ENCODE data around the gene DPP3. TPM values are rescaled to one million over a fixed set of nuclear protein-coding genes. Genes with fewer than 3 reads are reported as not detected.

DPP3 gene
- total RNA-seq, 1 experiment from 2014 or later = 180 TPM

DNA sequence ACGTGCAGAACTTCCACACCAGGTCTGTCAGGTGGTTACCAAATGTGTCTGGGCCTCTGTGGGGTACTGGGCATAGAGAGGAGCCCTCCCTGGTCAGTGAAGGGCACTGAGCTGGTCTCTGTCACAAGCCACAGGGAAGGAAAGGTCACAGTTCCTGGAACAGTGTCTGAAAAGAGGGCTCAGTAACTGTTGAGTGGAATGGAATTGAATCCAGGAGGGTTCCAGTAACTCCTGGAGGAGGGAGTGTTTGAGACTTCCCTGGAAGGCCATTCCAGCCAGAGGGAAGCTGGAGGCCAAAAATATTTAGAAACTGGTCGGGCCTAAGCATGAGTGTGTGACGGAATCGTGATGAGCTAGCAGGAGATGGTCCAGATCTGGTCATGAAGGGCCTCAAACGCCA, 74.4 kb downstream of the DPP3 start:
- in situ Hi-C loops (cut with HindIII; ENCODE audit: low pct_unique_long_range_greater_than_20kb, low sequenced_read_pairs) (no loop called here), intact Hi-C loops (cut with micrococcal nuclease; ENCODE audit: unreplicated experiment) (no loop called here)
- ATAC-seq (no peak), DNase-seq (ENCODE audit: low read depth, low spot score) (no peak)
- no peaks in the 10 kb centered on the region for H3K9me3 ChIP-seq (ENCODE audit: control insufficient read depth, insufficient read depth, low read depth, low read length)
- ChIA-PET CTCF (interaction anchor here (0.6 kb wide), 1 partner anchor 31 kb away, joined by 6 read pairs; no protein-coding TSS in a partner anchor), POLR2A (interaction anchor here (0.6 kb wide), 1 partner anchor 35 kb away, joined by 8 read pairs; no protein-coding TSS in a partner anchor)
- H3K27me3 ChIP-seq (ENCODE audit: control insufficient read depth, insufficient read depth, low read length) = no peaks in the 10 kb centered on the region; the same call in 1 of the 2 replicates
- H3K27ac ChIP-seq (ENCODE audit: low read length) = no peak overlapping the region
- no TSS peak for BruUV-seq (replicated peaks)
- TF ChIP-seq, protein P1, sequence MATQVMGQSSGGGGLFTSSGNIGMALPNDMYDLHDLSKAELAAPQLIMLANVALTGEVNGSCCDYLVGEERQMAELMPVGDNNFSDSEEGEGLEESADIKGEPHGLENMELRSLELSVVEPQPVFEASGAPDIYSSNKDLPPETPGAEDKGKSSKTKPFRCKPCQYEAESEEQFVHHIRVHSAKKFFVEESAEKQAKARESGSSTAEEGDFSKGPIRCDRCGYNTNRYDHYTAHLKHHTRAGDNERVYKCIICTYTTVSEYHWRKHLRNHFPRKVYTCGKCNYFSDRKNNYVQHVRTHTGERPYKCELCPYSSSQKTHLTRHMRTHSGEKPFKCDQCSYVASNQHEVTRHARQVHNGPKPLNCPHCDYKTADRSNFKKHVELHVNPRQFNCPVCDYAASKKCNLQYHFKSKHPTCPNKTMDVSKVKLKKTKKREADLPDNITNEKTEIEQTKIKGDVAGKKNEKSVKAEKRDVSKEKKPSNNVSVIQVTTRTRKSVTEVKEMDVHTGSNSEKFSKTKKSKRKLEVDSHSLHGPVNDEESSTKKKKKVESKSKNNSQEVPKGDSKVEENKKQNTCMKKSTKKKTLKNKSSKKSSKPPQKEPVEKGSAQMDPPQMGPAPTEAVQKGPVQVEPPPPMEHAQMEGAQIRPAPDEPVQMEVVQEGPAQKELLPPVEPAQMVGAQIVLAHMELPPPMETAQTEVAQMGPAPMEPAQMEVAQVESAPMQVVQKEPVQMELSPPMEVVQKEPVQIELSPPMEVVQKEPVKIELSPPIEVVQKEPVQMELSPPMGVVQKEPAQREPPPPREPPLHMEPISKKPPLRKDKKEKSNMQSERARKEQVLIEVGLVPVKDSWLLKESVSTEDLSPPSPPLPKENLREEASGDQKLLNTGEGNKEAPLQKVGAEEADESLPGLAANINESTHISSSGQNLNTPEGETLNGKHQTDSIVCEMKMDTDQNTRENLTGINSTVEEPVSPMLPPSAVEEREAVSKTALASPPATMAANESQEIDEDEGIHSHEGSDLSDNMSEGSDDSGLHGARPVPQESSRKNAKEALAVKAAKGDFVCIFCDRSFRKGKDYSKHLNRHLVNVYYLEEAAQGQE (IDR thresholded peaks at IDR 0.05; ENCODE audit: insufficient read depth in 1 of 2, low read depth in 2 of 2, low read length in 1 of 2) = no peak
- TF ChIP-seq, protein P2, sequence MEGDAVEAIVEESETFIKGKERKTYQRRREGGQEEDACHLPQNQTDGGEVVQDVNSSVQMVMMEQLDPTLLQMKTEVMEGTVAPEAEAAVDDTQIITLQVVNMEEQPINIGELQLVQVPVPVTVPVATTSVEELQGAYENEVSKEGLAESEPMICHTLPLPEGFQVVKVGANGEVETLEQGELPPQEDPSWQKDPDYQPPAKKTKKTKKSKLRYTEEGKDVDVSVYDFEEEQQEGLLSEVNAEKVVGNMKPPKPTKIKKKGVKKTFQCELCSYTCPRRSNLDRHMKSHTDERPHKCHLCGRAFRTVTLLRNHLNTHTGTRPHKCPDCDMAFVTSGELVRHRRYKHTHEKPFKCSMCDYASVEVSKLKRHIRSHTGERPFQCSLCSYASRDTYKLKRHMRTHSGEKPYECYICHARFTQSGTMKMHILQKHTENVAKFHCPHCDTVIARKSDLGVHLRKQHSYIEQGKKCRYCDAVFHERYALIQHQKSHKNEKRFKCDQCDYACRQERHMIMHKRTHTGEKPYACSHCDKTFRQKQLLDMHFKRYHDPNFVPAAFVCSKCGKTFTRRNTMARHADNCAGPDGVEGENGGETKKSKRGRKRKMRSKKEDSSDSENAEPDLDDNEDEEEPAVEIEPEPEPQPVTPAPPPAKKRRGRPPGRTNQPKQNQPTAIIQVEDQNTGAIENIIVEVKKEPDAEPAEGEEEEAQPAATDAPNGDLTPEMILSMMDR (IDR thresholded peaks at IDR 0.05) = no peak
- TF ChIP-seq SIN3A (IDR thresholded peaks at IDR 0.05; ENCODE audit: borderline replicate concordance, insufficient read depth, low read depth, low read length) = no peak
- no peak for TF ChIP-seq TCF7L2 (IDR thresholded peaks at IDR 0.05; ENCODE audit: low read depth, low read length)
- TF ChIP-seq POLR2AphosphoS5 (IDR thresholded peaks at IDR 0.05; ENCODE audit: low read depth, low read length) = no peak
- no peaks in the 10 kb centered on the region for H3K36me3 ChIP-seq (ENCODE audit: control insufficient read depth, insufficient read depth, low read length)
- H3K4me1 ChIP-seq (ENCODE audit: control insufficient read depth, insufficient read depth, low read length) = no peaks in the 10 kb centered on the region
- H3K4me3 ChIP-seq (ENCODE audit: low read depth in 2 of 2, low read length in 2 of 2) = no peak overlapping the region

DNA sequence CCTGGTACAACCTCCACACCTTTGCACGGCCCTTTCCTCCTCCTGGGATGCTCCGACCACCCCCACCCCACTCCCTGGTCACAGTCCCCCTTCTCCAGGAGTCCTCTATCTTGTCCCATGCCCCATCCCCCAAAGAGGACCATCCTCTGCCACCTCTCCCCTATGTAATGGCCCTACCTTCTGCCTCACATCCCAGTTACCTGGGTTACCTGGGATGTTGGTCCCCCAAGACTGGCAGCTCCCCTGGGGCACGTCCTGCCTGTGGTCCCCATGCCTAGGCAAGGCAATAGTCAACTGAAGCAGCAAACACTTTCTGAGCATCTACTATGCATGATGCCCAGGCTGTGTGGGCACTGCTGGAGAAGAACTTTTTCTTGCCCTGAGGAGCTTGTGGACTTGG, 75.2 kb downstream of the DPP3 start:
- DNase-seq (ENCODE audit: low read depth, low spot score) = no peak
- POLR2A ChIA-PET = no interaction called here
- no peak for TF ChIP-seq SIN3A (IDR thresholded peaks at IDR 0.05; ENCODE audit: borderline replicate concordance, insufficient read depth, low read depth, low read length)
- TF ChIP-seq, protein P2 (IDR thresholded peaks at IDR 0.05) = no peak
- TF ChIP-seq, protein P1 (IDR thresholded peaks at IDR 0.05; ENCODE audit: insufficient read depth in 1 of 2, low read depth in 2 of 2, low read length in 1 of 2) = no peak
- in situ Hi-C loops (cut with HindIII; ENCODE audit: low pct_unique_long_range_greater_than_20kb, low sequenced_read_pairs) (no loop called here), intact Hi-C loops (cut with micrococcal nuclease; ENCODE audit: unreplicated experiment) (no loop called here)
- no peaks in the 10 kb centered on the region for H3K9me3 ChIP-seq (ENCODE audit: control insufficient read depth, insufficient read depth, low read depth, low read length)
- H3K36me3 ChIP-seq (ENCODE audit: control insufficient read depth, insufficient read depth, low read length) = no peaks in the 10 kb centered on the region
- no peak for ATAC-seq
- H3K27me3 ChIP-seq (ENCODE audit: control insufficient read depth, insufficient read depth, low read length) = no peaks in the 10 kb centered on the region; the same call in 1 of the 2 replicates
- H3K4me3 ChIP-seq (ENCODE audit: low read depth in 2 of 2, low read length in 2 of 2) = no peak overlapping the region
- H3K4me1 ChIP-seq (ENCODE audit: control insufficient read depth, insufficient read depth, low read length) = no peaks in the 10 kb centered on the region
- no TSS peak for BruUV-seq (replicated peaks)
- no peak overlapping the region for H3K27ac ChIP-seq (ENCODE audit: low read length)
- CTCF ChIA-PET = no interaction called here

Measured in Panc1 (cell line).